HG02840 (cell line): Measurements from ENCODE around the gene PDZRN3.

Experiments used
- ATAC-seq: cut with Tn5 transposase; IDR thresholded peaks from one replicate; pipeline ENCODE4 v1.9.1; 2021; ENCODE audit warnings: mild to moderate bottlenecking, moderate library complexity, moderate number of reproducible peaks; ENCODE audit not compliant: unreplicated experiment, low FRiP score

Gene PDZRN3

GRCh38 chr3:73363093-73363492, 261.6 kb downstream of the PDZRN3 start:
- ATAC-seq: no peak

- no peak for ATAC-seq
Observed at GRCh38 chr3:73361591-73361990, 263.1 kb downstream of the PDZRN3 start.

- no peak for ATAC-seq
Observed at GRCh38 chr3:73353649-73354217, 271.0 kb downstream of the PDZRN3 start.

GRCh38 chr3:73352841-73353645, 271.7 kb downstream of the PDZRN3 start:
- ATAC-seq: no peak

GRCh38 chr3:73351423-73352071, 273.2 kb downstream of the PDZRN3 start:
- ATAC-seq: no peak

- ATAC-seq: no peak
Observed at GRCh38 chr3:73350996-73351395, 273.7 kb downstream of the PDZRN3 start.

- no peak for ATAC-seq
Observed at GRCh38 chr3:73349657-73350056, 275.1 kb downstream of the PDZRN3 start.

GRCh38 chr3:73342077-73342476, 282.7 kb downstream of the PDZRN3 start:
- no peak for ATAC-seq

GRCh38 chr3:73341272-73341935, 283.3 kb downstream of the PDZRN3 start:
- ATAC-seq: no peak

GRCh38 chr3:73332558-73332957, 292.2 kb downstream of the PDZRN3 start:
- no peak for ATAC-seq
